MV-4-11 (cell line): ENCODE data around the gene ARHGAP28.
"Not testable (repeated sequence)": the region's sequence is repeated elsewhere in the genome, so short reads cannot be mapped to it uniquely, and the experiment has no call there.

ENCODE experiments used
- DNase-seq: peaks from one replicate; lab custom pipeline; 2025; lab: John Stamatoyannopoulos, UW

The ARHGAP28 gene

DNA sequence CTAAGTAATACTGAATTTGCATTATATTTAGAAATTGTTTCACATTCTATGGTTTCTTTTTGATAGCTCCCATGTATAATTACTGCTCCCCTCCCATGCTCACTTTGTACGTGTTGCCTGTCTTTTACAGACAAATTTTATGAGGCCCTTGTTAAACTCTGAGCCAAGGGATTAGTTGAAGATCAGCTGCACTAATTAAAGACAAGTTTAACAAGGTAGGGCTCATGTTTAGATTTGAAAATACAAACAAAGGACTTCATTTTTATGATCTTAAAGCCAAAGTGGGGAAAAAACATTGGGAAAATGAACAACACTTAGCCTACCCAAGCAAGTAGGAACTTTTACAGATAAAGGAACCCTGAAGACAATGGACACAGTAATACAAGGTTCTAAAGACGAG is 46.2 kb downstream of the ARHGAP28 start:
- no peak for DNase-seq

DNA sequence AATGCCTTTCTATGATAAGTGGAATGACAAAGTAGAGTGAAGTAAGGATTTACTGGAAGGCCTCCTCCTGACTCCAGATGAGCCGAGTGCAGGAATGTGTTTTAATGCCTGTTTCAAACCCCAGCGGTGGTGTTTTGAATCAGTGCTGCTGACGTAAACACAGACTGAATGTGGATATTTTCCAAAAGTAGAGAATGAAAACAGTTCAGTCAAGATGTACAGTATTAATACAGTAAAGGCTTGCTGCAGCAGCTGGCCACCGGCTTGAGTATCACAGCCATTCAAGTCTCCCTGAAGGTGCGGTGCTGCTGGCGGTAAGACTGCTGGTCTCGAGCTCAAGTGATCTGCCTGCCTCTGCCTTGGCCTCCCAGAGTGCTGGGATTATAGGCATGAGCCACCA is 46.7 kb downstream of the ARHGAP28 start:
- DNase-seq, result no peak

DNA sequence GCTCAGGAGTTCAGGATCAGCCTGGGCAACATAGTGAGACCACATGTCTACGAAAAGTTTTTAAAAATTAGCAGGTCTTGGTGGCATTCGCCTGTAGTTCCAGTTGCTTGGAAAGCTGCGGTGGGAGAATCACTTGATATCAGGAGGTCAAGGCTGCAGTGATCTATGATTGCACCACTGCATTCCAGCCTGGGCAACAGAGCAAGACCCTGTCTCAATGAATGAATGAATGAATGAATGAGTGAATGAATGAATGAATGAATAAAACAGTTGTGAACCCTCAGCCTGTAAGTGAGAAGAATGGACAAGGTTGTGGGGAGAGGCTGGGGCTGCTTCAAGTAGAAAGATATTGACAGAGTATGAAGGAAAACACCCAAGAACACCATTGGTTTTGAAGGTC is 48.0 kb downstream of the ARHGAP28 start:
- DNase-seq, result no peak

DNA sequence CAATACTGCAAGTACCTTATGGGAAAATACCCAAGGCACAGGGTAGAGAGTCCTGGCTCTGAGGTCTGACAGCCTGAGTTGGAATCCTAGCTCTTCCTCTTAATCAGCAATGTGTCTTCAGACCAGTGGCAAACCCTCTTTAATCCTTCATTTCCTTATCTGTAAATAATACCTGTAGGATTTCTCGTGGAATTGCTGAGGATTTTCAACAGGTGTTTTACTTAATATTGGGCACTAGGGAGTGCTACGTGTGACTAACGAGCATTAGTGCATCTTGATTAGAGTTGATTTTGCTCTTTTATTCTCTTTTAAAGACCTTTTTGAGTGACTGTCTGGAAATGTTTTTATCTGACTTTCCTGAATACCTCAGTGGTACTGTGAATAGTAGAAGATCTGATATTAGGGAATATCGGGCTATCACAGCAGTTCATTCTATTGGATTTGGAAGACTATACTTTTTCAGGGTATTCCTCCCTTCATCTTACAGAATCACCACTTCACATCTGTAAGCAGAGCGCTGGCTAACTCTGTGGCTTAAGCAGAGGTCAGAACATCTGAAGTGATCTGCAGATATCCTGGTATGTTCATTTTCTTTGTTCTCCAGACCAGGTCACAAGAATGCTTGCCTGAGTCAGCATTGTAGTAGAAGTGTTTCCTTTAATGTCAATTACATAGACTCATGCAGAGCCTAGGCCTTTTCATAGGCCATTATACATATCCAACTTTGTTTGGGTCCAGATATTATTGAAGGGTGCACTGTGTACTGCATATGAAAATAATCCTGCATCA is 49.1 kb downstream of the ARHGAP28 start:
- no peak for DNase-seq

DNA sequence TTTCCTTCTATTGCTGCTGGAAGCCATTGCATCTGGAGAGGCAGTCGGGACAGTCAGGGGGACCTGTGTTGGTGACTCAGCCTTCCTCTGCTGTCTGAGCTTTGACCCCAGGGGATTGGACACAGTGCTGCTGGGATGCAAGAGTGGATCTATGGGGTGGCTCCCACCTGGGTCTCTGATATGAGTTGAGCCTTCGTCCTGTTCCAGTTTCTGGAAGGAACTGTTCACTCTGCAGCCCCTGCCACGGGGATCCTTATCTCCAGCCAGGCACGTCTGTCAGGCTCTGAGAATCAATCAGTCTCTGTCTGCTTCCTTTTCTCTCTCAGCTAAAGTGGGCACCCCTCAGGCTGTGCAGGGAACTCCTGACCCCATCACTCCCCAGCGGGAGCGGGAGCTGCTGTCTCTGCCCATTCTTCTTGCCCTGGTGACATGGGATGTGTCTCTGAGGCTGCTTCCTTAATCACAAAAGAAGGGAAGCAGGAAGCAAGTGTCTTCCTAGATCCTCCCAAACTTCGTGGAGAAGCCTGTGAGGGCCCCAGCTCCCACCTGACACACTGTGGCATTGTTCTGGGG is 51.7 kb downstream of the ARHGAP28 start:
- DNase-seq, result no peak

DNA sequence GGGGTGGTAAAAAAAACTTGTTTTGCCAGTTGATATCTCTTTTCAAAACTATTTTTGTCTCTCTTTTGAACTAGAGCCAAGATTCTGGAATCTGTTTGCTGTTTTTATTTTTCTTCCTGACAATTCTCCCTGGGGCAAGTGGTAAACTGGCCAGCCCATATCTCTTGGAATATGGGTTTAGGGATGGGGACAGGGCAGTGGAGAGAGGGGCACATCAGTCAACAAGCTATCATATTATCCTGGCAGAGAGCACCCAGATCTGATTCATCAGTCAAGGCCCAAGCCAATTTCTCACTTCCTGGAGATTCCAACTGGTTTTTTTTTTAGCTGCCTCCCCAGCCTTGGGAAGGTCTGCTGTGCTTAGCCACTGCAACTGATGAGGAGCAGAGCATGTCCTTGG is 52.3 kb downstream of the ARHGAP28 start:
- no peak for DNase-seq

DNA sequence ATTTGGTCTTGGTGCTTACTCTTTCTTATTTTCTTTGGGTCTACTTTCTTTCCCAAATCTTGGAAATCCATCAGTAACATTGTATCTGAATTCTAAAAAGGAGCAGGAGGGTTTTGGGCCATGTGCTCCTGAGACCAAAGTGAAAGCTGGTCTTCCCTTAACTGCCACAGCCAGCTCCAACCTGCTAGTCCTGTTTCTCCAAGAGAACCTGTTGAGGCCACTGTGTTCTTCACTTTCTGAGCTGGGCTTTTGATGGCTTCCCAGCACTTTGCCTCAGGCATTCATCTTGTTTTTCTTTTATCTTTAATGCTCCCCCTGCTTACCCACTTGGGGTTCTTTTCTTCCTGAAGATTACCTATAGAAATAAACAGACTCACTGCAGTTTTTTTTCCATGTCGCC is 53.3 kb downstream of the ARHGAP28 start:
- DNase-seq, result no peak

DNA sequence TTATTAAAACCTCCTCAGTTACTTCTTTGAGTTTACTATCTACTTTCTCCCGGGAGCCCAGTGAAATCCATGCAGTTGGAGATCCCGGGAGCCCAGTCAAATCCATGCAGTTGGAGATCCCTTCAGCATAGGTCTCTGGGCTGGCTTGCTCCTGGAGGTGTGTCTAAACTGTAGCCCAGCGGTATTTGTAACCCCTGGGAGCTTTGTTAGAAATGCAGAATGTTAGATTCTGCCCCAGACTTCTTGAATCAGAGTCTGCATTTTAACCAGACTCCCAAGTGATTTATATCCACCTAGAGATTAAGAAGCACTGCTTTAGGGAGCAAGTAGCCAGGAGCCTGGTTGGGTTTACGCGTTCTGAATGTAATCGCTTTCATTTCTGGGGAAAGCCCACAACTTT is 54.5 kb downstream of the ARHGAP28 start:
- DNase-seq, result no peak

DNA sequence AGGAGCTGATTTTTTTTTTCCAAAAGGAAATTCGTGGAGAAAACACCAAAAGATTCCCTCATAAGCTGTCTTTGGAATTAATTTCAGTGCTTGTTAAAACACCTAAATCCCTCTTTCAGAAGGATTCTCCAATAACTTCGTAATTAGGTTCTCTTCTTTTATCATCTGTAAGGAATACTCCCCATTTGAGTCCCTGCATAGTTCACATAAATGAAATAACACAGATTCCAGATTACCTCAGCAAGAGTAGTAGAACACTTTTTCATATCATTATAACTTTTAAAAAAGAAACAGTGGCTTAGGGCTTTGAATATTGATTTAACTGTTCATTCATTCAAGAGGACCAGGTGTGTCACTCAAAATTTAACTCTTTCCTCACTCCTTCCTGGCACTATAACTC is 55.5 kb downstream of the ARHGAP28 start:
- DNase-seq, result no peak

DNA sequence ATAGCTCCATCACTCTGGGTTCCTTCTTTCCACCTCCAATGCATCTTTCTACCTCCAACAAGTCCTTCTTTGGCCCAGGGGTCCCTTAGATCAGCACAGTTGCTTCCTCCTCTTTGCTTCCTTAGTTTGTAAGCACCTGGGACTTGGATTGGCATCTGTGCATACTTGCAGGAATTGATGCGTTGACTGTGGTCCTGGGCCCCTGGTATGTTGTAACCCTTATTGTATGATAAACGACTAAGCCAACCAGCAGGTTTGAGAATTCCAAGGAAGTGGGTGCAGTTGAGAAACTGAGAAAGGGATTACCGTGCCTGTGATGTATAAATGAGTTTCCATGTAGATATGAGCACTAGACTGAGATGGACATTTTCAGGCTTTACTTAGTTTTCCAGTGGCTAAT is 55.9 kb downstream of the ARHGAP28 start:
- no peak for DNase-seq

DNA sequence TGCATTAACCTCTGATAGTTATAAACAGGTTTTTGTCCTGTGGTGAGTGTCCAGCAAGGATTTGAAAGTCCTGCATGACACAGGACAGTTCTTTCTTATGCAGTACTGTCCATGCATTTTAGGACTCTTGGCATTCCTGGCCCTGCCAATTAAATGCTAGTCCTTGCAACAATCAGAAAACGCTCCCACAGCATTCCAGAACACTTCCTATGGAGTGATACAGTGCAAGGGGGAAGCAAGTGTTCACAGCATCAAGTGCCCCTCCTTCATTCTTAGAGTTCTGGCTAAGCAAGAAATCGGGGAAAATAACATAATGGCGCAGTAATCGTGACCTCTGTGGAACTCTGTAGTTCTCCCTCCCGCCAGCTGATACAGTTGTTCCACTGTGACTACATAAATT is 62.9 kb downstream of the ARHGAP28 start:
- DNase-seq, result no peak

DNA sequence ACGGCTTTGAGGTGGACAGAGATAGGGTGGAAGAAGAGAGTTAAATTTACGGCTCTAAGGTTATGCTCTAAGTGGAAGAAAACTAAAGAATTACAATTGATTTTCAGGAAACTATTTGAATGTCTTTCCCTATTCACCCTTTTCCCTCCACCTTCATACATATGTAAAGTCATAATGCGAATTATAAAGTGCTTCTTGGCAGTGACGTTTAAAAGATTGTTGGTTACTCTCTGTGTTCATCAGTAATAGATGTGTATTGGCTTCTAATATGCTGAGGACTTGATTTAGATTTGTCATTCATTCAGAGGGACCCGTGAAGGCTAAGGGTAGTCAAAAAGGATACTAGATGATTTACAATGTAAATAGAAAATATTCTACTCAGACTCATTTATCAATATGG is 63.9 kb downstream of the ARHGAP28 start:
- no peak for DNase-seq

DNA sequence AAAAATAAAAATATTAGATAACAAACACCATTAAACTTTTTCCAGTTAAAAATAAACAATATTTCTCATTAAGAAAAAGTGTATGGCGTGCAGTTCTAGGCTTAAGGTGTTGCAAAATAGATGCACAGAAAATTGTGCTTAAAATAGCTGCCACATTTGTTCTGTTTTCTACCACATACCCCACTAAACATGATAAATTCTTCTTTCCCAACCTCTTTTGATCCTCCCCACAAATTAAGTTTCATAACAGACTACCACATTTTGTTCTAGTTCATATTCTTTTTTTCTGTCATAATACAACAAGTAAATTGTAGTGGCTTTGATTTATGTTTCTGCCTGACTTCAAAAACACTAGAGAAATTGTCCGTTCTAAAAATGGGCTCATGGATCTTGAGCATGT is 64.5 kb downstream of the ARHGAP28 start:
- no peak for DNase-seq

DNA sequence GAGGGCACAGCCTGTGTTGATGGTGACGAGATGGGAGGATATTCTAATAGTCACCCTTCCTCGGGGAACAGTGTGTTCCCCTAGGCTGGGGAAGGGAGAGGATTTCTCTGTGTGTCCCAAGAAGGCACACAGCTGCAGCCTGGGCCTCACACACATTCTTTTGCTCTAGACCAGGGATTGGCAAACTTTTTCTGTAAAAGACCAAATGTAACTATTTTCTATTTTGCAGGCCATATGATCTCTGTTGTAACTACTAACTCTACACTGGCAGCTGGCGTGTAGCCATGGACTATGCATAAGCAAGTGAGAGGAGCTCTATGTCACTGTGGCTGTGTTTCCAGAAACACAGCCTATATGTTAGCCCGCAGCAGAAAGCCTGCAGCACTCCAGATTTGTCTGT is 65.8 kb downstream of the ARHGAP28 start:
- DNase-seq, result no peak

DNA sequence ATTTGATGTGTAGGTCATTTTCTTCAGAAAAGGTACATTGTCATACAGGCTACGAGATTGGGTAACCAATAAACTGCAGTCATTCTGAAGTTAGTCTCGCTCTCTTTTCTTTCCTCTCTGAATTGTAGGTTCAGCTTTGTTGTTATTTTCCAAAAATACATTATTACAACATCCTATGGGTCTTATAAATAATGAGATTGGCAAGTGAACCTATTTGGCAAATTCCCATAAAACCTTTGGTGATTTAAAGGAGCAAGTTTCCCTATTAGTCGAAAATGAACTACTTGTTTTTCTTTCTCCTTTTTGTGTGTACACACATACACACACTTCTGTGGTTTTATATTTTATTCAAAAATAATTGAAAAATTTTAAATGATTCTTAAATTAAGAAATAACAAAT is 67.0 kb downstream of the ARHGAP28 start:
- no peak for DNase-seq

DNA sequence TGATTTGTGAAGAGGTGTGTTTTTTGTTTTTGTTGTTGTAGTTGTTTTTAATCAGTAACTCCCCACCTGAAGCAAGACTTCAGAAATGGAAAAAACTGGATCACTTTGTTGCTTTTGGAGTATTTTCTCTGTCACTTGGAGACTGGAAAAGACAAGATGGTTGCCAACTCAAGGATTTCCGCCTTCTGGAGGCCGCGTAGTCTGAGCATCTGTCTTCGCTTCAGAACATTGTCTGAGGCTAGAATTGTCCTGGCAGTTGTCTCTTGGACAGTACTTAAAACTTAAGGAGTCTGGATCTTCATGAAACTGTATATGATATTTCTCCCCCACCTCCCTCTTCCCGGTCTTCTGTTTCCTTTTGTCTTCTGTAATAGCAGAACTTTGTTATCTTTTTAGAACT is 67.7 kb downstream of the ARHGAP28 start:
- no peak for DNase-seq

DNA sequence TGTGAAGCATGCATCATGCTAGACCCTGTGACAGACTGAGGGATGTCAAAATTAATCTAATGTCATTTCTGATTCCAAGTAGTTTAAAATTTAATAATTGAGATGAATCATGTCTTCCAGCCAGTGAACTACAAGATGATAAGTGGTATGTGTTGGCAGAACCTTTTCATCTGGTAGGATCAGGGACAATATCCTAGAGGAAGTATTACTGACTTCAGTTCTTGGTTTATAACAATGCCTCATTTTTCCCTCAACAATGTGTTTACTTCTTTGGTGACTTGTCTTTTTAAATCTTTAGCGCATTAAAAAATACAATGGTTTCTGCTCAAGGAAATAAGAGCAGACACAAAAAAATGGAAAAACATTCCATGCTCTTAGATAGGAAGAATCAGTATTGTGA is 69.4 kb downstream of the ARHGAP28 start:
- no peak for DNase-seq

DNA sequence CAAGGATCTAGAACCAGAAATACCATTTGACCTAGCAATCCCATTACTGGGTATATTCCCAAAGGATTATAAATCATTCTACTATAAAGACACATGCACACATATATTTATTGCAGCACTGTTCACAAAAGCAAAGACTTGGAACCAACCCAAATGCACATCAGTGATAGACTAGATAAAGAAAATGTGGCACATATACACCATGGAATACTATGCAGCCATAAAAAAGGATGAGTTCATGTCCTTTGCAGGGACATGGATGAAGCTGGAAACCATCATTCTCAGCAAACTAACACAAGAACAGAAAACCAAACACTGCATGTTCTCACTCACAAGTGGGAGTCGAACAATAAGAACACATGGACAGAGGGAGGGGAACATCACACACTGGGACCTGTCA is 70.8 kb downstream of the ARHGAP28 start:
- DNase-seq, result not testable (repeated sequence)

DNA sequence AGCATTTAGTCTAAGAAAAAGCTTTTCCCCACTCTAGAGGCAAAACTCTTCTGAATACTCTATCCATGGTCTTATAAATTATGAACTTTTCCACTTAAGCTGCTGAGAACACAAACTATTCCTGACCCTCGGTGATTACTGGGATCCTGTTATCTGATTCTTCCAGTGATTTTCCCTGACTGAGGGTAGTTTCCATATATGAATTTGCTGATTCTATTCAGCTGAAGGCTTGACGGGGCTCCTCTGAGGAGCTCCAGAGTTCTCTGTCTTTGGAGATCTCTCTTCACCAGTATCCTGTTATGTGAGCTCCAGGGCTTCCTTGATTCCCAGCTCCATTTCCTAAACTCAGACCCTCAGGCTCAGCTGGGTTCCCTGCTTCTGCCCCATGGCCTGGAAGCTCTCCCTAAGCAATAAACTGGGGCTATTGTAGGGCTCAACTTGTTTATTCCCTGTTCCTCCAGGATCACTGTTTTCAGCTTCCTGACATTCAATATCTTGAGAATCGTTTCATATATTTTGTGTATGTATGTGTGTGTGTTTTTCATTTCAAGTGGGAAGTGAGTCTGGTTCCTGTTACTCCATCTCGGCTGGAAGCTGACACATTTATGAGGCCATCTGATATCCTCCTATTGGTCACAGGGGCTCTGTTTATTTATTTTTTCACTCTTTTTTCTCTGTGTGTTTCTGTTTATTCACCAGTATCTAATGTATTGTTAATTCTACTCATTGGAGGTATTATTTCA is 78.2 kb downstream of the ARHGAP28 start:
- no peak for DNase-seq

DNA sequence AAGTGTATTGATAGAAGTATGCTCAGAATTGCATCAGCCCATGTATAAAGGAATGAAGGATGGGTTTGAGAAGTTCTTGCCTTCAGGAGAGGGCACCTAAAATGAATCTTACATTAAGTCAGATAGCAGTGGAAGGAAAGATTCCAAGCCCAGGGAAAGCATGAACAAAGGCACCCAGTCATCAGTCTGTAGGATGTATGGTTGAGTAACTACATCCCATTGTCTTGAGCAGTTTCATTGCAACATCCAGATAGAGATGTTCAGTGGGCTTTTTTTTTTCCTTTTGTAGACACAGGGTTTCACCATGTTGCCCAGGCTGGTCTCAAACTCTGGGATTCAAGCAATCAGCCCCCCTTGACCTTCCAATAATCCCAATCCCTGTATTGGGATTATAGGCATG is 80.7 kb downstream of the ARHGAP28 start:
- no peak for DNase-seq

DNA sequence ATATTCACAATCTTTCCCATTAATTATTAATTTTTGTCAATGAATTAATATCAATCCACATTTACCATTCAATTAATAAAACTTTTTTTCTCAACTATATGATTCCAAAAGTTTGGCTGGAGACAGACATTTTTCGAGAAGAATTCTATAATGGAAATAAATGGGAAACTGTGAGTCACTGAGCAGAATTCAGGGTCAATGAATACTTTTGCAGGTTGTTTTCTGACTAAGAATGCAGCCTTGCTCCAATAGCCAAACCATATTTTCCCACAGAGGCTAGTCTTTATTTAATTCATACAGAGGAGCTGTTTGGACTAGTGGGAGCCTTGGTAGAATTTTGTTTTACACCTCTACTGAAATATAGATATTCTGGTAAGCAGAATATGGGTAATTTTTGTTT is 82.3 kb downstream of the ARHGAP28 start:
- DNase-seq, result no peak

DNA sequence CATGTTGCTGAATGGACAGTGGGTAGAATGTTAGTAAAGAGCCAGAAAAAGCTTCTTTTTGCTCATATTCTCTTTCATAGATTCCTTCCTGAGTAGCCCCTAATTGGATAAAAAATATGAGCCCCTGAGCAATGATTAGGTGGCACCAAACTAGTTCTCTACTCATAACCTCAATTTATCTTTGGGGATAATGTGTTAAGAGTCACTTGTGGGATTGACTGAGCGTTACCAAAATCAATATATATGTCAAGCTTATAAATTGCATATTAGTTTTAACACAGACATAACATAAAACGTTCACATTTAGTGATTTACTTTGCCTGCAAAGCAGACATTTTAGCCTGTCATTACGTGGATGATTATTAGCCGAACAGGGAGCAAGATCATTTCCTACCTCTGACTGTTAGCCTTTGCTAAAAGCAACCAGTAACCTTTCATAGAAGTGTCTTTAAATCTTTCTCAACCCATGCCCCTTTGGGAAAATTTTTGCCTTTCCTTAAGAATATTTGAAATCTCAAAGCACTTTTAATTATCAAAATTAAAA is 85.4 kb downstream of the ARHGAP28 start:
- no peak for DNase-seq

DNA sequence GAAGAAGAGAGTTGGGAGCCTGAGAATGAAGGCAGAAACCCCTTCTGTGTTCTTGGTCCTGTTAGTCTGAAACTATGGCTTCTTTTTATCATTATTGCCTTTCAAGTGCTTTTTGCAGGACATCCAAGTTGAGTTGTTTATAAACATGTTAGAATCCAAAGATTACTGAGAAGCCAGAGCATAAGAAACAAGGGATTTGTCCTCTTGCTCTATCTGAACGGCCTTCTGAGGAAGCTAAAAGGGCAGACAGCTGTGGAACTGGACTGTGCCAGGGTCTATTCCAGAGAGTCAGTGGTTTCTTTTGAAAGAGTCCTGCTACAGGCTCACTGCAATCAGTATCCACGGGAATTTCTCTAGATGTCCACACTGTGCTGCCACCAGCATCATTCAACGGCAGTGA is 86.6 kb downstream of the ARHGAP28 start:
- no peak for DNase-seq
